HG03045 (cell line): ENCODE data around the gene TYMP.
"Not testable (repeated sequence)": the region's sequence is repeated elsewhere in the genome, so short reads cannot be mapped to it uniquely, and the experiment has no call there.

Source experiments
- ATAC-seq: cut with Tn5 transposase; IDR thresholded peaks from one replicate; pipeline ENCODE4 v1.9.1; 2021; ENCODE audit warnings: mild to moderate bottlenecking, moderate library complexity; ENCODE audit not compliant: unreplicated experiment

The TYMP gene

DNA sequence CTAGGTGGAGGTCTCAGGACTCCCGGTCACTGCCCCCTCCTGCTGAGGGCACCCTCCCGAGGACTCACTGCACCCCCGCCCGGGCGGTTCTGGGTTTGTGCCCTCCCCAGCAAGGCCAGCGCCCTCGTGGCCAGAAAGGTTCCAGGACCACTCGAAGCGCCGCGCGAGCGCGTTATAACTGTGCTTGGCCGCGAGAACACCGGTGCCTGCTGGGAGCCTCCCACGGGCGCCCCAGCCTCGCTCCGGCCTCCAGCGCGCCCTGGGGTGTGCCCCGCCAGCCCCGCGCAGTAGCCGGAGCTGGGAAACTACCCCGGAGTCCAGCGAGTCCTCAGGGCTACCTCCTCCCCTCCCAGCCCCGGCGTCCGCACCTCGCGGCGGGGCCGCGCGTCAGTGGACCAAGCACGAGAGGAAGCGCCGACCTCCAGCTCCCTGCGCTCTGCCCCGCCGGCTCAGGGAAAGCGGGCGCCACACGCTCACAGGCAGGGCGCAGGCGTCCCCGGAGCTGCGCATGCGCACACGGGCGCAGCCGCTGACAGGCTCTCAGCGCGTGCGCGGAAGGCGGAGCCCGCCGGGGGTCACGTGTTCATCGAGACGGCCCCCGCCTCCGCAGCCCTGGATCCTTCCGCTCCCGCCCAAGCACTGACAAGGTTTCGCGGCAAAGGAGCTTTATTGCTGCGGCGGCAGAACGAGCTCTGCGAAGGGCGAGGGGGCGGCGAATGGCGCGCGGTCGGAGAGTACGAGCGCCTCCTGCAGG lies 4.5 kb downstream of the TYMP start, which contains the start of gene SCO2:
SCO2 (minus strand) TSS at position 495 of the 754 bp plus-strand sequence. CDS start 1,187 bp downstream, outside the sequence.
- peak; percentile 42 for ATAC-seq

DNA sequence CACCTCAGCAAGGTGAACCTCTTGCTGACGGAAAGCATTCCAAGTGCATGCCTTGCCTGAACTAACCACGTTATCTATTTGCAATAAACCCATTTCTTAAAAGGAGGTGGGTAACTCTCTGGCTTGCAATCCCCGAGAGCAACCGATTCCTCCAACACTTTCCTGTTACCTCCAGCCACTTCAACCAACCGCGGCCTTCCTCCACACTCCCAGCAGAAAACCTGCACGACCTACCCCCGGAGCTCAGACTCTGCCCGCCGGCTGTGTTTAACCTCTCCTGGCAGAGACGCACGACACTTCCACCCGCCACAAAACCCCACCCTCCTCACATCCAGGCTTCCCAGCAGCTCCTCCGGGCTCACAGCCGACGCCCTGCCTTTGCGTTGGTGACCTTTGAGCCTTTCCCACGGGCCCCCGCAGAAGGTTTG lies 5.1 kb downstream of the TYMP start:
- ATAC-seq = no peak

DNA sequence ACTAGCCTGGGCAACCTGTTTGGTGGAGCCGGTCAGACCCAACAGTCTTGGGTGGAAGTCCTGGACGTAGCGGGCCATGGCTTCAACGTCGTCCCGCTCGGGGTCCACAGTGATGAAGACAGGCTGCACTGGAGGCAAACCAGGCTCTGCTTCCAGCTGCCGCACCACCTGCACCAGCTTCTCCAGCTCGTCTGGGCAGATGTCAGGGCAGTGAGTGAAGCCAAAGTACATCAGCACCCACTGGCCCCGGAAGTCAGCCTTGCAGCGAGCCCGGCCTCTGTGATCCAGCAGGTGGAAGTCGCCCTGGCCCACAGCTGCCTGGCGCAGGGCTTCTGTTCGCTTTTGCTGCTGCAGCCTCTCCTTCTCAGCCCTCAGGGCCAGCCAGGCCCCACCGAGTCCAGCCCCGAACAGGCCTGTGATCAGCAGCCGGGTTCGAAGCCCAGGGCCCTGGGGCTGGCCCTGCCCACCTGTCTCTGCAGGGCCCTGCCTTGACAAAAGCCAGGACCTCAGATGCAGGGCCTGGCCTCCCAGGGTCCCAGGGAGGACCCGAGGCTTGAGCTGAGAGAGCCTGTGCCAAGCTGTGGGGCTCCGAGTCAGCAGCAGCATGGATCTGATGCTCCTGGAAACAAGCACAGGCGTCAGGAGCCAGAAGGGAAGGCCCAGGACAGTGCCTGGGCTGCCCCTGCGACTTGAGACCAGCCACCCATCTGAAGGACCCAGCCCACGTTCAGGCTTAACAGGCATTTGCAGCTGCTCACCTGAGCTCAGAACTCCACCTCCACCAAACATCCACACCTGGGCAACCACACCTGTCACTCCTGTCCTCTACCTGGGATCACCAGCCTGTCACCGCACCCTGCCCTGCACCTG lies 5.8 kb downstream of the TYMP start:
- ATAC-seq = no peak

DNA sequence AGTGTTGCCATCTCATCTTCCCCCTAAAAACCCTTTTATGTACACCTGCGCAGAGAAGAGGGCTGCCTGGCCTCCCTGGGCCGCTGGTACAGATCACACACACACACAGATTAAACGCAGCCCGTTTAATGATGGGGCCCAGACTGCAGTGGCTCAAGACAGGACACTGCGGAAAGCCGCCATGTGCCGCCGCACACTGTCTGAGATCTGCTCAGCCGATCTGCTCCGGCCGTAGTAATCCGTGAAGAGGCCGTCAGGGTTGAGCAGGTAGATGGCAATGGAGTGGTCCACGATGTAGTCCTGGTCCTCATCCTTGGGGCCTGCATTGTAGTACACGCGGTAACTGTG lies 6.4 kb downstream of the TYMP start:
- ATAC-seq = no peak

DNA sequence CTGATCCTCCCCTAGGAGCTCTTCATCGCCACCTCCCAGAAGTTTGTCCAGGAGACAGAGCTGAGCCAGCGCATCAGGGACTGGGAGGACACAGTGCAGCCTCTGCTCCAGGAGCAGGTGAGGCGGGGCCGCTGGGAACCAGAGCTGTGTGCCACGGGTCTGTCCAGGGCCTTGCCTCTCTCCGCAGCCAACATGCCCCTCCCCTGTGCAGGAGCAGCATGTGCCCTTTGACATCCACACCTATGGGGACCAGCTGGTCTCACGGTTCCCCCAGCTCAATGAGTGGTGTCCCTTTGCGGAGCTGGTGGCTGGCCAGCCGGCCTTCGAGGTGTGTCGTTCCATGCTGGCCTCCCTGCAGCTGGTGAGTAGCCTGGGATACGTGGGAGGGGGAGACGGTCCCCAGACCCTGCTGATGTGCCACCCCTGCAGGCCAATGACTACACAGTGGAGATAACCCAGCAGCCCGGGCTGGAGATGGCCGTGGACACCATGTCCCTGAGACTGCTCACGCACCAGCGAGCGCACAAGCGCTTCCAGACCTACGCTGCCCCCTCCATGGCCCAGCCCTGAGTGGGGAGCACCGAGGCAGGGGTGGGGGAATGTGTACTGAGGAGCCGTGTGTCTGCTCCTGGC lies 6.9 kb downstream of the TYMP start:
- no peak for ATAC-seq

DNA sequence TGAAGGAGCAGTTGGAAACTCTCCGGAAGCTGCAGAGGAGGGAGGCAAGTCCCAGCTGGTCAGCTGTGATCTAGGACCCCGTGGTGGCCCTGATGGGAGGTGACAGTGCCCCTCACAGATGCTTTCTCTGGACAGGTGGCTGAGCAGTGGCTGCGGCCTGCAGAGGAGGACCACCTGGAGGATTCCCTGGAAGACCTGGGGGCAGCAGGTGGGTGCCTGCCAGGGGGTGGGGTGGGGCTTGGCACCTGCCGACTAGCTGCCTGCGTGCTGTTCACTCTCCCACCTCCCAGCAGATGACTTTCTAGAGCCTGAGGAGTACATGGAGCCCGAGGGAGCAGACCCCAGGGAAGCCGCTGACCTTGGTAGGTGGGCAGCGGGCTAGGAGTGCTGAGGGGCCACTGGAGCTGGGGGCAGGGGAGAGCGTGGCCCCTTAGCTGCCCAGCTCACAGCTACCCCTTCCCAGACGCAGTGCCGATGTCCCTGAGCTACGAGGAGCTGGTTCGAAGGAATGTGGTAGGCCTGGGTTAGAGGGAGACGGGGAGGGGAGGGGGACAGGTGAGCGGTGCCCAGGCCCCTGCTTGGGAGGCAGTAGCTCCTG lies 7.5 kb downstream of the TYMP start:
- ATAC-seq = no peak

DNA sequence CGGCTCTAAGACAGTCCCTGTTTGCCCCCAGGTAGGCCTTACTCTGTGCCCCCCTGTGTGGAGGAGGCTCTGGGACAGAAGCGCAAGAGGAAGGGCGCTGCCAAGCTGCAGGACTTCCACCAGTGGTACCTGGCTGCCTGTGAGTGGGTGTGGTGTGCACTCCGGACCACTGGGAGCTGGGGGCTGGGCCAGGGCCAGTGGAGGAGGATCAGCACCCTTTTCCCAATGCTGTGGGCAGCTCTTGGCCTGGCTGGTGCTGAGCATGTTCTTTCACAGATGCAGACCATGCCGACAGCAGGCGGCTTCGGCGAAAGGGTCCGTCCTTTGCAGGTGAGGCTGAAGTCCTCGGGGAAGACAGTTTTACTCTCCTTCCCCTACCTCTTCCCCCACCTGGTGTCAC lies 8.1 kb downstream of the TYMP start:
- ATAC-seq = no peak

DNA sequence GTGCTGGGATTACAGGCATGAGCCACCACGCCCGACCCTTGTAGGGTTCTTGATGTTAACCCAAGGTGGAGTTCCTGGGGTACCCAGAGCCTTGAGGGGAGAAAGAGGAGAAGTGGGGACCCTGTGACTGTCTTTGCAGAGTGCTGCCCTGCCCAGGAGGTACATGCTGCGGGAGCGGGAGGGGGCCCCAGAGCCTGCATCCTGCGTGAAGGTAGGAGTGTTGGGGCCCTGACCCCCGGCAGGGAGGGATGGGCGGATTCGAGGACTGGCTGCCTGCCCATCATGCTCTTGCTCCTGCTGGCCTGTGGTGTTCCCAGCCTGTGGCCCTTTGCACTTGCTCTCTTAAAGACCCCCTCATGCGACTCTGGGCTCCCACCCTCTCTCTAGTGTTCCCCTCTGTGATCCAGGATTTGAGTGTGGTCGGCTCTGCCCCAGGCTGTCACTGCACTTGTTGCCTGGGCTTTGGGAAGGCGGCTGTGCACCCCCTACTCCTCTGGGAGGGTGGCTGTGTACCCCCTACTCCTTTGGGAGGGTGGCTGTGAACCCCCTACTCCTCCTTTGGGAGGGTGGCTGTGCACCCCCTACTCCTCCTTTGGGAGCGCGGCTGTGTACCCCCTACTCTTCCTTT lies 8.9 kb downstream of the TYMP start:
- ATAC-seq = no peak

DNA sequence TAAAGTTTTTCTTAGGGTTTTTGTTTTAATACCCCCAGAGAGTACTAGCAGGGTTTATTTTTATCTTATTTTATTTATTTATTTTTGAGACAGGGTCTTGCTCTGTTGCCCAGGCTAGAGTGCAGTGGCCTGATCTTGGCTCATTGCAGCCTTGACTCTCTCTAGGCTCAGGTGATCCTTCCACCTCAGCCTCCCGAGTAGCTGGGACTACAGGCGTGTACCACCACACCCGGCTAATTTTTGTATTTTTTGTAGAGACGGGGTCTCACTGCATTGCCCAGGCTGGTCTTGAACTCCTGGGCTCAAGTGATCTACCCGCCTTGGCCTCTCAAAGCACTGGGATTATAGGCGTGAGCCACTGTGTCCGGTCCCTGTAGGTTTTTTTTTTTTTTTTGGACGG lies 9.6 kb downstream of the TYMP start:
- not testable (repeated sequence) for ATAC-seq

DNA sequence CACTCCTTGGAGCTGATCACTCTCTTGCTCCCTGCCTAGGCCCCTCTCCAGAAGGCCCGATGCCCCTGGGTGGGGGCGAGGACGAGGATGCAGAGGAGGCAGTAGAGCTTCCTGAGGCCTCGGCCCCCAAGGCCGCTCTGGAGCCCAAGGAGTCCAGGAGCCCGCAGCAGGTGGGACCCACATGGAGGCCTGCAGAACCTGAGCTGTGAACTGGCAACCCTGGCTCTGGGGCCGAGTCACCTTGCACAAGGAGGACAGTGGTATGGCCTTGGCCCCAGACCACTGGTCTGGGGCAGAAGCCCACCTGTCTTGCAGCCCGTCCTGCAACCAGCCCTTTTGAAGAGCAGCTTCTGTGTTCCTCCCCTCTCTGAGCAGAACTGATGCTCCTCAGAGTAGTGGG lies 10.7 kb downstream of the TYMP start:
- no peak for ATAC-seq

DNA sequence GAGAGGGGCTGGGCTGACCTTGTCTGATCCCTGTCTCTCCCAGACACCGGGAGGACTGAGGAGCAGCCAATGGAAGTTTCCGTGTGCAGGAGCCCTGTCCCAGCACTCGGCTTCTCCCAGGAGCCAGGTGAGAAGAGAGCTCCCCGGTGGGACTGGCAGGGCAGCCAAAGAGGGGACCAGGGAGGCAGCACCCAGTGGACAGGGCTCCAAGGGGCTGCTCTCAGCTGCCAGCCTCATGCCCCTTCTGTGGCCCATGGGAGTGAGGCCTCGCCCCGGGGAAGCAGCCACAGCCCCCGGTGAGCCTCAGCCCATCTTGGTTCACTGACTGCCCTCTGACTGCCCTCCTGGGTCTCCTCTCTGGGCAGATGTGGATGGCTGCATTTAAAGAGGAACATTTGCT lies 11.2 kb downstream of the TYMP start:
- no peak for ATAC-seq

DNA sequence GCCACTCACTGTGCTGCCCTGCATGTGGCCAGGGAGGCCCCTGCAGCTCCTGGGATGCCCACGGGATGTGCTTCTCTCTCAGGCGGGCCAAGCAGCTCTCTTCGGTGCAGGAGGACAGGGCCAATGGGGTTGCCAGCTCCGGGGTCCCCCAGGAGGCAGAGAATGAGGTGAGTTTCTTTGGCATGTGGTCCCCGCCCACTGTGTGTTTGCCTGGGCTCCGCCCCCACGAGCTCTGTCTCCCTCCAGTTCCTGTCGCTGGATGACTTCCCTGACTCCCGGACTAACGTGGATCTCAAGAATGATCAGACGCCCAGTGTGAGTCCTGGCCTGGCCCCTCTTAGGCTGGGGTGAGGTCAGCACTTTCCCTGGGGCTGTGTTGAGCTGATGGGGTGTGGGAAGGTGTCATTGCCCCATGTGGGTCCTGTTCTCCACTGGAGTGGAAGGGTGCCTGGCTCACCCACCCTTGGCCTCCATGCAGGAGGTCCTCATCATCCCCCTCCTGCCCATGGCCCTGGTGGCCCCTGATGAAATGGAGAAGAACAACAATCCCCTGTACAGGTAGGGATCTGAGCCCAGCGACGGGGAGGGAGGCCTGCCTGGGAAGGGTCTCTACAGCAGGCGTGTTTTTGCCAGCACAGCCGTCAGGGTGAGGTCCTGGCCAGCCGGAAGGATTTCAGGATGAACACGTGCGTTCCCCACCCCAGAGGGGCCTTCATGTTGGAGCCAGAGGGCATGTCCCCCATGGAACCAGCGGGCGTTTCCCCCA lies 12.1 kb downstream of the TYMP start:
- no peak for ATAC-seq

DNA sequence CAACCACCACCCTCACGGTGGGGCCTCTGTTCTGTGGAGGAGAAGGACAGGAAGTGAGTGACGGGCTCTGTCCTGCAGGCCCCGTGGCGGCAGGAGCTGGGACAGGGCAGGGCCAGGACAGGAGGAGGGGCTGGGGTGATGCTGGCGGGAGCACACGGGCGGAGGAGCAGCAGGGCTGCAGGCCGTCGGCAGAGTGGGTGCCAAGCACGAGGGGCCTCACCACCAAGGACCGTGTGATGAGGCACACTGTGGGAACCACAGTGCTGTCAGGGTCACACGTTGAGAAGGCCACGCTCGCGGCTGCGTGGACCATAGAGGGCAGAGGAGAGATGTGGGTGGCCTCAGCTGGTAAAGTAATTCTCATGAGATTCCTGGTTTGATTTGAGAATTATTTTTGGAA lies 12.9 kb downstream of the TYMP start:
- no peak for ATAC-seq

DNA sequence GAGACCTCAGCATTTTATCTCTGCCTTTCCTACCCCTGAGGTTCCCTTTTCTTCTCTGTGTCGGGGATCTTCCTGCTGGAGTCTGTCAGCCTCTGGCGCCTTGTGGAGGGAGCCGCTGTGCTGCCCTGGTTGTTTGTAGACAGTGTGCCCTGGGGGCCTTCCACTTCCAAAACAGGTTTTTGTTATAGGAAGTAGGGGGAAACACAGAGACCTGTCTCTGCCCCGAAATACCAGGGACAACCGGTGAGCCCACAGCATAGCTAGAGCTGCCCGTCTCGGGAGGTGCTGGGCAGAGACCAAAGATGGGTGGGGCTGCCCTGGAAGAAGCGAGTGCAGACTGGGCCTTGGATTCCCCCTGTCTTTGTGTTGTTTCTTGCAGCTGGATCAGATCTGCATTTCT lies 13.7 kb downstream of the TYMP start:
- no peak for ATAC-seq

DNA sequence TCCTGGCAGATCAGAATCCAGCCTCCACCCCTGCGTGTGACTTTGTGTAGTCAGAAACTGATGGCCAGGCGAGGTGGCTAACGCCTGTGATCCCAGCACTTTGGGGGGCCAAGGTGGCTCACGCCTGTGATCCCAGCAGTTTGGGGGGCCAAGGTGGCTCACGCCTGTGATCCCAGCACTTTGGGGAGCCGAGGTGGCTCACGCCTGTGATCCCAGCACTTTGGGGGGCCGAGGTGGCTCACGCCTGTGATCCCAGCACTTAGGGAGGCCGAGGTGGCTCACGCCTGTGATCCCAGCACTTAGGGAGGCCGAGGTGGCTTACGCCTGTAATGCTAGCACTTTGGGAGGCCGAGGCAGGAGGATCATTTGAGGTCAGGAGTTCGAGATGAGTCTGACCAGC lies 16.6 kb downstream of the TYMP start:
- ATAC-seq = no peak

DNA sequence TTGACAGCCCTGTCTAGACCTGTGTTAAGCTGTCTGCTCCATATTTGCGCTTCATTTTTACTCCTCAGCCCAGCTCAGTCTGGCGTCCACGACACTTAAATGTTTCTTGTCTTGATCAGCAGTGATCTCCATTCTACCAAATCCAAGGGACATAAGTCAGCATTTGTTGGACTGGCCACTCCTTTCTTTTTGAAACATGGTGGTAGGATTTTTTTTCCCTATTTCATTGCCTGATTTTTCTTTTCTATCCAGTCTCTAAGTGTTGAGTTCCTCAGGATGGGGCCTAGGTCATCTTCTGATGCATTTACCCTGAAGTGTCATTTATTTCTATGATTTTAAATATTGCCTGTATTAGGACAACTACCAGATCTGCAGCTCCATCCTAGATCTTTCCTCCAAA lies 20.9 kb downstream of the TYMP start:
- ATAC-seq = no peak

DNA sequence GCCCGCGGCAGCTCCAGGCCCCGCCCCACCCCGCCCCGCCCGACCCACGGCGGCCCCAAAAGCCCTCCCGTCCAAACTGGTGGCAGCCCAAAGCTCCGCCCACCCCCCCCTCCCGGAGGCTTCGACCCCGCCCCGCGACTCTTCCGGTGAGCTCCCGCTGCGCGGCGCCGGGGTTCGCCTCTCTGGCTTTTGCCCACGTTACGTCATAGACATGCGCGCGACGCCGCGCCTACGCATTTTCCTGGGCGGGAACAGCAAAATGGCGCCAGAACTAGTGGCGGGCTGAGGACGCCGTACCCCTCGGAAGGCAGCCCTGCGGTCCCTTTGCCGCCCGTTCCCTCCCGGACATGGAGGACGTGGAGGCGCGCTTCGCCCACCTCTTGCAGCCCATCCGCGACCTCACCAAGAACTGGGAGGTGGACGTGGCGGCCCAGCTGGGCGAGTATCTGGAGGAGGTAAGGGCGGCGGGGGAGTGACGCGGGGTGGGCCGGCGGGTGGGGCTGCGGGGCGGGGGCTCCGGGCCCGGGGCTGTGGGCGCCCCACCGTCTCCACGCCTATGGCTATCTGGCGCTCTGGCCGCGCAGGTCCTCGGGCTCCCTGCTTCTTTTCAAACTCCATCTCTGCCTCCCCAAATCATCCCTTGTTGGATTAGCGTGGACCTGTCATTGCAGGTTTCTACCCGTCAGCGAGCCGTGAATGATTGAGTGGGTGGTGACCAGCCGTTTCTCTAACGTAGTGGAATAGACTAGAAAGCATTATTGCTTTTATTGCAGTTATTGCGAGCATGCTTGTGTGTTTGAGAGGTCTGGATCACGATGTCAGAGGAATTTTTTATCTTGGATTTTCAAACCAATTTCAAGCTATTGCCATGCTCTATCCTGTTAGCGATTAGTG lies 21.6 kb downstream of the TYMP start, which contains the start of gene NCAPH2:
NCAPH2 (plus strand) TSS at position 234 of the 894 bp plus-strand sequence; CDS start at position 348, 114 bp downstream.
- peak; percentile 62 for ATAC-seq

DNA sequence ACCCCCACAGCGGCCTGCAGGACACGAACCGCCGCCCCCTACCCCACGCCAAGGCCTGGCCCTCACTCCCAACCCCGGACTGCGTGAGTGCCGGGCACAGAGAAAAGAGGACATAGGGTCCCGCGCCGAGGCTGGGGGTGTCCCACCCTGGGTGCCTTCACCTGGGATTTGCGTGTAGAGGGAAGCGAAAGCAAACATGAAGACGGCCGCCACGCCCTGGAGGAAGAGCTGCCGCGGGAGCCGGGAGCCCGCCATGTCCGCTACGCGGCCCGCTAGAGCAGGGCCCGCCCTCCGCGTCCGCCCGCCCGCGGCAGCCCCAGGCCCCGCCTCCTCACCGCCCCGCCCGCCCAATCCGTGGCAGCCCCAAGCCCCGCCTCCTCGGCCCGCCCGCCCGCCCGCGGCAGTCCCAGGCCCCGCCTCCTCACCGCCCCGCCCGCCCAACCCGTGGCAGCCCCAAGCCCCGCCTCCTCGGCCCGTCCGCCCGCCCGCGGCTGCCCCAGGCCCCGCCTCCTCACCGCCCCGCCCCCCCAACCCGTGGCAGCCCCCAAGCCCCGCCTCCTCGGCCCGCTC lies 22.3 kb downstream of the TYMP start, which contains the start of gene LMF2:
LMF2 (minus strand) TSS at position 282 of the 570 bp plus-strand sequence; CDS start at position 255, 27 bp downstream.
- peak; percentile 44 for ATAC-seq
